GM19099 (cell line): ENCODE measurements around the gene MTNR1A.

ENCODE experiments used
- POLR2A ChIP-seq: IDR thresholded peaks from 3 replicates; pipeline ENCODE4 v1.6.1; 2011; ENCODE audit warnings: low read depth; ENCODE audit not compliant: insufficient read length; ENCODE audit errors: extremely low read depth

Gene MTNR1A

DNA sequence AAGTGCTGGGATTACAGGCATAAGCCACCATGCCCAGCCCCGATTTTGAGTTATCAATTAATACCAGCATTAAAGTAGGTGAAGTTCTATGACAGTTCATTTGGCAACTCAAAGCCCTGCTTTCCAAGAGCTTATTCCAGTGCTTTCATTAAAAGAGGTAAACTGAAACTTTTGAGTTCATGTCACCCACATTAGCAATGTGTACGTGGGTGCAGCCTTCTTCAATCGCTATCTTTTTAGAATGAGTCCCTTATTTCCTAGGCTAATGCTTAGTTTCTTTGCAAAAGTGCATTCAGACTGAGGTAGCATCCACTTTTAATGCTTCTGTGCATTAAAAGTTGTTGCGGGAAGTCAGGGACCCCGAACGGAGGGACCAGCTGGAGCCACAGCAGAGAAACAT, 26.1 kb upstream of the MTNR1A start:
- no peak for TF ChIP-seq POLR2A

DNA sequence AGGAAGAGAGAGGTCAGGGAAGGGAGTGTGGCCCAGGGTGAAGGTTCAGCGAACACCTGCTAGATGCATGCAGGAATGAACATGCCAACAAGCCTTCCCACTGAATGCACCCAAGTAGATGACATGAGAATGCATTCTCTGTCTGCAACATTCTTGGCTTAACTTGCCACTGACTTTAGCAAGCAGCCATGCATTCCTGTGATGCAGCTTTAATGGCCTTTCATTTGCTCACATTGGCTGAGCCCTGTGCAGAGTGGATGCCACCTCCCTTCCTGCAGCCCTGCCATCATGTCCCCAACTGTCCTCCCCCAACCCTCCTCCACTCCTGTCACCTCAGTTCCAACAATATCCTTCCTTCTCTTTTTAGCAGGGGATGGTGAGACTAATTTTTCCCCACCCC, 25.3 kb upstream of the MTNR1A start:
- no peak for TF ChIP-seq POLR2A

DNA sequence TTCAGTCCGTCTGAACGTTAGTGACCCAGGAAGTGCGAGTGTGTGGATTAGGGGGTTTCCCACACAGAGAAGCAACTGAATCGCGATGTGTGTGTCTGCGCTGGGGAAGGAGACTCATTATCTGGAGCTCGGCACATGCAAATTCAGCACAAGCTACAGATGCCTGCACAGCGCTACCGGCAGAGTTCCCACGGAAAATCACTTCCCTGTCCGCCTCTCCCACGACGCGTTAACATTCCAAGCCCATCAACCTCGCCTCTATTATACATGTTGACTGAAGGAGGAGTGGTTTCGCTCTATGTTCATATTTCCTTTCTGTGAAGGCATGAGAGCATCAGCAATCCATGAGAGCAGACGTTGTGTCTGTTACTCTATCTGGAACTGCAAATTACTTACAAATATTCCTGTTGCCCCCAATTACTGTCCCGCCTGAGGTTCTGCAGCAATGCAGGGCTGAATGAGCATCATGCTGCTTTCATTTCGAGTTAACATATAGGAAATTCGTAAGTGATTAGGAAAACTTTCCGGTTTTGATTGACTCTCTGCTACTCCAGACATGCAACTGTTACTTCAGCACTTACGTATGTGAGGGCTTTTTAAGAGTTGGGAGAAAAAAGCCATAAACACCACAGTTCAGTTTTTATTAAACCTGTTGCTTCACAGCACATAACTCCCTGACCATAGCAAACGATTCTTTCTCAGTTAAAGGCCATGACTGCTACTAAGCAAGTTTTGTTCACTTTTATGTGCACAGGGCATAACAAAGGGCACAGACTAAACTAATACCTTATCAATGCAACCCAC, 15.0 kb upstream of the MTNR1A start:
- no peak for TF ChIP-seq POLR2A

DNA sequence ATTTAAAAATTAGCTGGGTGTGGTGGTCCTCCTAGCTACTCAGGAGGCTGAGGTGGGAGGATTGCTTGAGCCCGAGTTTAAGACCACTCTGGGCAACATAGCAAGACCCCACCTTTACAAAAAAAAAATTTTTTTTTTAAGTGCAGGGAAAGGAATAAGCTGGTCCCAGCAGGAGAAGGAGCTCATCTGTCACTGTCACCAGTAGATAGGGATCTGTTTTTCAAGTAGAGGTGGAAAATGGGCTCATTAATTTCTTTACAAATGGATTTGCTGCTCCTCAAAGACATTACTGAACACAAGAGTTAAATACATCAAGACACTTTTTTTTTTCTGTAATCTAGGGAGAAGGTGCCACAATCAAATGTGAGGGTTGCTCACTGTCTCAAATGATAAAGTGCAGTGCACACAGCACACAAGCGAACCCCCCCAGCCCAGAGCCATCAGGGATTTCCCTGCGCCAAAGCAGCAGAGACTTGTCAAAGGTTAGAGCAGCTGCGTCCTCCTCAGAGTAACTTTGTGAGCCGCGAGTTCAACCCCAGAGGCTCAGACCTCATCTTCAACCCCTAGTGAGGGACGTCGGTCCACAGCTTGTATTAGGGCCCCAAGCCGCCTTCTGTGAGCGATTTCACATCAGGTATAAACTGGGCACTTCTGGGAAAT, 14.3 kb upstream of the MTNR1A start:
- no peak for TF ChIP-seq POLR2A

DNA sequence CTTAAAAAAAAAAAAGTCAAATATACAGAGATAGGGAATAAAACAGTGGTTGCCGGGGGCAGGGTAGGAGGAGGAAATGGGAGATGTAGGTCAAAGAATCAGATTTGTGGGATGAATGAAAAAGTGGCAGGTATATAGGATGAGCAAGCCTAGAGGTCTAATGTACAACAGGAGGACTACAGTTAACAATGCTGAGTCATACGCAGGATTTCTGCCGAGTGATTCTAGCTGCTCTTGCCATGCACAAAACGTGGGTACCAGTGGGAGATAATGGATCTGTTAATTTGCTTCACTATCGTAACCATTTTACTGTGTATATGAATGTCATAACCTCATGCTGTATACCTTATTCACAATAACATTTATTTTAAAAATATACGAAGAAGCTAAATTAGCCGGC, 10.7 kb upstream of the MTNR1A start:
- TF ChIP-seq POLR2A, result no peak

DNA sequence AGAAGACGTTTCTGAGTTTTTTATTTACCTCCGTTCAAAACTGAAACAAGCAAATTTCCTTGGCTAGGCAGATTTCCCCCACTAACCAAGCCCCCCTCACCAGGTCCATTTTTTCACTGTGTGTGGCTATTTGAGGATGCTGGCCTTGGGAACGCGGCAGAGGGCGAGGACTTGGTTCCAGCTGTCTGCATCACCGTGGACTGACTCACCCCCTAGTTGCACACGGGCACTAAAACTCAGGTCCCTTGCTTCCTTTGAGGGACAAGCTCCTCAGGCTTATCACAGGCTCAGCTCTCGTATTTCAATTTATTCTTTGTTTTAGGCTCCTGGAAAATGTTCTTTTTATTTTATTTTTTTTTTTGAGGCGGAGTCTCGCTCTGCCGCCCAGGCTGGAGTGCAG, 8.4 kb upstream of the MTNR1A start:
- no peak for TF ChIP-seq POLR2A

DNA sequence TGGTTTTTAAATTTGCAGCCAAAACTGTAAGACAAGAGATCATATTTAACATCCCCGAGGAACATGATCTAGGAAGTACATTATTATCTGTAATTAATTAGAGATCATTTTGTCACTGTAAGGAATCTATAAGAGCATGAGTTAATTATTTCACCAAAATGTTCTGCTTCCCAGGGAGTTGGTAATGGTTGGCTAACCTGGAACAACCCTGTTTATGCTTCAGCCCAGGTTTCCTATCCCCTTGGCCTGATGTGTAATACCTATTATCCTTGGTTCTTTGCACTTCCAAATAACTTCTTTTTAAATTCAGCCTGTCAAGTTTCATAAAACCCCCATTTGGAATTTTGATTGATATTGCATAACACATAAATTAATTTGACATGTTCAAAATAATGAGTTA, 6.4 kb upstream of the MTNR1A start:
- no peak for TF ChIP-seq POLR2A

DNA sequence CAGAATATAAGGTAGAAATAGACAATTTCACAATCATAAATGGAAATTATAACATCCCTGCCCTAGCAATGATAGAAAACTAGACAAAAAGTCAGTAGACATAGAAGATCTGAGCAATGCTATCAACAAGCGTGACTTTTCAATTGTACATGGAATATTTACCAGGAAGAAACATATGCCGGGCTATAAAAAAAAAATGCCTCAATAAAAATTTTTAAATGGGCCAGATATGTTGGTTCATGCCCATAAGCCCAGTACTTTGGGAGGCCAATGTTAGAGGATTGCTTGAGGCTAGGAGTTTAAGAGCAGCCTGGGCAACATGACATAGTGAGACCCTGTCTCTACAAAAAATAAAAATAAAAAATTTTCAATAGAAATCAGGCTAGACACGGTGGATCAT, 5.3 kb upstream of the MTNR1A start:
- TF ChIP-seq POLR2A, result no peak

DNA sequence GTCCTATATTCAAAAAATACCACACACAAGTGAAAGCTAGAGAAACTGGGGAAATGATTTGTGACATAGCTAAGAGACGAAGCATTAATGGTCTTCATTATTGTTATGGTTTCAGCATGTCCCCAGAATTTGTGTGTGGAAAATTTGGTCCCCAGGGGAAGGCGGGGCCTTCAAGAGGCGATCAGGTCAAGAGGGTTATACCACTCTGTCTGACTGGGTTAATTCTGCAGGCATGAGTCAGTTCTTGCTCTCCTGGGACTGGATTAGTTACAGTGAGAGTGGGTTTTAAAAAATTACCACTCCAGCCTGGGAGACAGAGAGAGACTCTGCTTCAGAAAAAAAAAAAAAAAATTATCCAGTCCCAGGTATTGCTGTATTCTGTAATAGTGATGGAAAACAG, 2.1 kb upstream of the MTNR1A start:
- TF ChIP-seq POLR2A, result no peak

DNA sequence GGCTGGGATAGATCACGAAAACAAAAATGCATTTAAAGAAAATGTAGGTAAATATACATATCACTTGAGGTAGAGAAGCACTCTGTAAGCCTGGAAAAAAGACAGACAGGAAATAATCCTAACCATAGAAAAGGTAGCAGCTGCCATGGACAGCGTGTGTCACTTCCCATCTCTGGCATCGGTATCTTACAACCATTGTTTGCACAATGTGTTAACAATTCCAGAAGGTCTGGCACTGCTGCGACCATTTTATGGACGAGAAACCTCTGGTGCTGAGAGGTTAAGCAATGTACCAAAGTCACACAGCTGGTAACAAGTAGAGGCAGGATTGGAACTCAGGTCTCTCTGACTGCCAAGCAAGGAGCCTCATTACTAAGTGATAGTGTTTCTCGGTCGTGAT, 1.7 kb upstream of the MTNR1A start:
- no peak for TF ChIP-seq POLR2A

DNA sequence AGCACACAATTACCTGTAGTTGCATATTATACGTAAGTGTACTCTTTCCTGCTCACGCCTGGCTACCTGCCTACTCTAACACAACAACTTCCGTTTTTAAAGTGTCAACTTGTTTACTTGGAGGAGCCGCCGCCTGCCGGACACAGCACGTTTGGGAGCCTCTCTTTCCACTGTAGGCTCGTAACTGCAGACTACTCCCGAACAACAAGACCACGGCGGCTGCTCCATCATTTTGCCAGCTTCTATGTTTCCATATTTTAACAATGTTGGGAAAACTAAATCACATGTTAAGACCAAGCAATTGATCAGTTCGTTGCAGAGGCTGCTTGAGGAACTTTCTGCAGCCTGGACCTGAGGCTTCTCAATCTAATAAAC, 841 bp downstream of the MTNR1A start:
- no peak for TF ChIP-seq POLR2A

DNA sequence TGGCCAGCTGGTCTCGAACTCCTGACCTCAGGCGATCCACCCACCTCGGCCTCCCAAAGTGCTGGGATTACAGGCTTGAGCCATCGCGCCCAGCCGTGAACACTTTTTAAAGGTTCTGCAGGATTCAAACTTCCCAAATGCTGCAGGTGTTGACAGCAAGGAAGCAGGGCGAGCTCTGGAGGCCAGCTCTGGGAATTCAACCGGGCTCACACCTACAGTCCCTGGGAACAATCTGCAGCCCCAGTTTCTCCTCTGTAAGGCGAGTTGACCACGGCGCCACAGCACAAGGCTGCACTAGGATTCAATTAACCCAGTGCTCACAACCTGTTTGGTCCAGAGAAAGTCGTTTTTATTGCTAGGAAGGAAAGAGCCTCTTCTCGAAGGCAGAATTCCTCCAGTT, 1.6 kb downstream of the MTNR1A start:
- no peak for TF ChIP-seq POLR2A

DNA sequence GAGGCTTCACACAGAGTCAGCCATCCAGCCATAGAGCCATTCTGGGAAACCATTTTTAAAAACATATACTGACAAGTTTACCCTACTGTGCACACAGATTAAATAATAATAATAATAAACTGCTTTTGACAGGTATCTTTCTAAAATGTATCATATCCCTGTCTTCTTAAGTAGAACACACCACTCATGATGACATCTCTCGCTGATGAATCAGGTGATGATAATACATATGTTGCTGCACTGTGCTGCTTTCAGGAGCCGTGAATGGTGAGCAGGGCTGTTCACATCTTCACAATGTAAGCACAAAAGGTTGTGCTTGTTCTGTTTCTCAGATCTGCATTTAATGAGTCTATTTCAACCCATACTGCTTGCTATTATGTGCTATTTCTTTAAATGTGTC, 3.5 kb downstream of the MTNR1A start:
- no peak for TF ChIP-seq POLR2A

DNA sequence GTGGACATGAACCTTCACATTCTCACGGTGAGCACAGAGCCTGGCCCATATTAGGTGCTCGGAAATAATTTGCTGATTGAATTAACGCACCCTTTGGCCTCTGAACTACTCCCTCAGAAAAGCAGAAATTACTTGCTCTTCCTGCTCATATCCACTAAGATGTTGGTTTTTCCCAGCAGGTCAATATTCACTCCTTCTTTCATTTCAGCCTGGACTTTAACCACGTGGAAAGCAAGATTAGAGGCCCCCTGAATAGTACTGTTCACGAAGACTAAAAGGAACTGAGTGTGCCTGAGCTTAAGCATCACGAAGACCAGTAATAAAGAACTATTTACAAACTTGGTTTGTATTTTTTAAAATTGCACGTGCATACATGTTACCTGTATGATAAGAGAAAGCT, 9.9 kb downstream of the MTNR1A start:
- no peak for TF ChIP-seq POLR2A

DNA sequence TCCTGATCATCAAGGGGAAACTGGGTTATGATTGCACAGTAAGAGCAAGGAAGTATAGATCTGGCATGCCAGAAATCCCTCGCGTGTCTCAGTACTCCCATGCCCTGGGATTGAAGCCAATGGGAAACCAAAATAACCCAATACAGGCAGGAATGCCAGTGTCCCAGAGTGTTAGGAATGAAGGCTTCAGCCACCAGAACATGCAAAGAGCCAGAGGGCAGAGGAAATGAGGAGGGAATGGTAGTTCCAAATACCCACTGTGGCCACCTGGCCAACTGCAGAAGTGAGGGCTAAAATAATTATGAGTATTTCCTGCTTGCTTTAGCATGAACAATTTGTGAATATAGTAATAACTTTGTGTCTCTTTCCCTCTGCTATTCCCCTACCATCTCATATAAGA, 12.2 kb downstream of the MTNR1A start:
- no peak for TF ChIP-seq POLR2A

DNA sequence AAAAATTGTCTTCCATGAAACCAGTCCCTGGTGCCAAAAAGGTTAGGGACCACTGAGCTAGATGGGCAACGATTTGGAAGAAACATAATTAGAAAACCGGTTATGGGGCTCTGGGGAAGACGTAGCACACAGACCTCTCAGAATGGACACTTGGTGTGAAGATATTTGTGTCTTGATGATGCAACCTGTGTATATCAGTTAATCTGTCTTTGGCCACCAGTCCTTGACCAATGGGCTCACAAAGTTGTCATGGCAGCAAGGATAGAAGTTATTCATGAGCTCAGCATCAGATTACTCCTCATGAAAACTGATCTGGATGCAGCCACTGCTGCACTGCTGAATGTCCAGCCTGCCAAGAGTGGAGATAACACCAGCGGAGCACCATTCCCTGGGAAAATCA, 13.6 kb downstream of the MTNR1A start:
- TF ChIP-seq POLR2A, result no peak
